Panc1 (cell line): Measurements from ENCODE around the gene NCL. TPM values are rescaled to one million over a fixed set of nuclear protein-coding genes. Genes with fewer than 3 reads are reported as not detected.
"Not testable (repeated sequence)": the region's sequence is repeated elsewhere in the genome, so short reads cannot be mapped to it uniquely, and the experiment has no call there.

ENCODE experiments used
- ATAC-seq: fragments of 200-7000 bp; cut with Tn5 transposase; 2 replicates; pipeline ENCODE4 v1.9.1; 2020; ENCODE audit warnings: mild to moderate bottlenecking, moderate library complexity
- BruUV-seq: library from RNA; stranded (reverse); fragments of 400-500 nt; replicated peaks from 2 replicates; lab custom pipeline; 2021; lab: Mats Ljungman, UMichigan
- CTCF ChIA-PET: fragments of 300-600 bp; sonication (Branson Sonifier 250); formaldehyde crosslinking; loops from one replicate; lab custom pipeline; 2022; ENCODE audit warnings: antibody characterized with exemption; lab: Charles Lee
- POLR2A ChIA-PET: fragments of 300-600 bp; sonication (Branson Sonifier 250); formaldehyde crosslinking; loops from one replicate; lab custom pipeline; 2022; ENCODE audit warnings: antibody characterized with exemption; lab: Charles Lee
- DNase-seq: peaks from one replicate; pipeline ENCODE4 v3.0.0-alpha.2; 2010; ENCODE audit warnings: low read depth, low spot score
- H3K27ac ChIP-seq: 2 replicates; pipeline ENCODE4 v1.5.1; 2011; ENCODE audit warnings: mild to moderate bottlenecking, low read length, inconsistent platforms
- H3K27me3 ChIP-seq: fragments of 200-500 bp; sonication (Bioruptor generic); 2 replicates; pipeline ENCODE4 v1.6.0; 2014; ENCODE audit warnings: low read length, inconsistent platforms; ENCODE audit not compliant: control insufficient read depth, insufficient read depth
- H3K36me3 ChIP-seq: fragments of 200-500 bp; sonication (Bioruptor generic); 2 replicates; pipeline ENCODE4 v1.5.1; 2014; ENCODE audit warnings: inconsistent platforms, mild to moderate bottlenecking, low read length, moderate library complexity; ENCODE audit not compliant: control insufficient read depth, insufficient read depth
- H3K4me1 ChIP-seq: 2 replicates; pipeline ENCODE4 v1.5.1; 2011; ENCODE audit warnings: inconsistent platforms, mild to moderate bottlenecking, low read length, moderate library complexity; ENCODE audit not compliant: control insufficient read depth, insufficient read depth
- H3K4me3 ChIP-seq, 2 experiments: 2 replicates each; pipeline ENCODE4 v1.5.1; 2011 to 2012; ENCODE audit warnings: low read depth in 2 of 2, low read length in 2 of 2, mild to moderate bottlenecking in 2 of 2, inconsistent platforms in 1 of 2, moderate library complexity in 1 of 2
- H3K9me3 ChIP-seq: fragments of 200-500 bp; sonication (Bioruptor generic); 2 replicates; pipeline ENCODE4 v1.5.1; 2014; ENCODE audit warnings: low read depth, mild to moderate bottlenecking, inconsistent platforms, low read length, moderate library complexity; ENCODE audit not compliant: control insufficient read depth, insufficient read depth
- CTCF ChIP-seq: fragments of 450-650 bp; IDR thresholded peaks from 2 replicates; pipeline ENCODE4 v1.5.1; 2017; ENCODE audit warnings: mild to moderate bottlenecking
- POLR2AphosphoS5 ChIP-seq: IDR thresholded peaks from 2 replicates; pipeline ENCODE4 v1.6.1; 2012; ENCODE audit warnings: mild to moderate bottlenecking, low read depth, low read length, moderate library complexity
- REST ChIP-seq, 2 experiments: IDR thresholded peaks; 2 replicates each; pipeline ENCODE4 v1.6.1; 2011 to 2012; ENCODE audit warnings: low read depth in 2 of 2, control low read depth in 1 of 2, low read length in 1 of 2, mild to moderate bottlenecking in 1 of 2, moderate library complexity in 1 of 2; ENCODE audit not compliant: insufficient read depth in 1 of 2
- SIN3A ChIP-seq: IDR thresholded peaks from 2 replicates; pipeline ENCODE4 v1.6.1; 2012; ENCODE audit warnings: low read depth, mild to moderate bottlenecking, low read length, moderate library complexity, borderline replicate concordance; ENCODE audit not compliant: insufficient read depth
- TCF7L2 ChIP-seq: IDR thresholded peaks from 2 replicates; pipeline ENCODE4 v1.6.1; 2011; ENCODE audit warnings: mild to moderate bottlenecking, low read depth, low read length, inconsistent platforms
- in situ Hi-C: cut with HindIII; loops from 2 replicates; pipeline ENCODE4 v1.10.0; 2016; ENCODE audit warnings: low sequenced_read_pairs, low pct_unique_long_range_greater_than_20kb
- intact Hi-C: fragments of 100-400 bp; cut with micrococcal nuclease; formaldehyde crosslinking; loops from one replicate; pipeline ENCODE4 v1.10.0; 2022; ENCODE audit not compliant: unreplicated experiment
- total RNA-seq: library from RNA; stranded (reverse); gene quantifications from one replicate; pipeline ENCODE4 v1.2.1, GENCODE V29; 2021; ENCODE audit not compliant: unreplicated experiment

The NCL gene
- total RNA-seq, 1 experiment from 2014 or later: 778 TPM

GRCh38 chr2:231433990-231434389 lies 30.3 kb downstream of the NCL start:
- no TSS peak for BruUV-seq
- in situ Hi-C loops (no loop called here), intact Hi-C loops (no loop called here)
- no peak for TF ChIP-seq SIN3A
- no peak for TF ChIP-seq REST (IDR thresholded peaks at IDR 0.05; ENCODE audit: insufficient read depth in 1 of 2, low read depth in 2 of 2, low read length in 1 of 2)
- TF ChIP-seq CTCF: no peak
- no peak for TF ChIP-seq TCF7L2
- TF ChIP-seq POLR2AphosphoS5: no peak
- Histone ChIP-seq H3K4me3 (no peak overlapping the region), H3K27ac (no peak overlapping the region), H3K36me3 (no peaks in the 10 kb centered on the region), H3K27me3 (no peaks in the 10 kb centered on the region), H3K4me1 (no peaks in the 10 kb centered on the region), H3K9me3 (peaks cover 5% of the 10 kb centered on the region; the same call in 1 of the 2 replicates)
- no peak for ATAC-seq
- POLR2A ChIA-PET: no interaction called here
- DNase-seq: no peak
- CTCF ChIA-PET: no interaction called here

- ATAC-seq: no peak
- in situ Hi-C loops: no loop called here
- Histone ChIP-seq H3K4me1 (no peaks in the 10 kb centered on the region), H3K4me3 (no peak overlapping the region), H3K36me3 (no peaks in the 10 kb centered on the region), H3K27ac (no peak overlapping the region), H3K9me3 (peaks cover 5% of the 10 kb centered on the region; the same call in 1 of the 2 replicates), H3K27me3 (no peaks in the 10 kb centered on the region)
- no TSS peak for BruUV-seq
- no peak for DNase-seq
- TF ChIP-seq SIN3A (no peak), CTCF (no peak), REST (IDR thresholded peaks at IDR 0.05; ENCODE audit: insufficient read depth in 1 of 2, low read depth in 2 of 2, low read length in 1 of 2) (no peak)
- intact Hi-C loops: no loop called here
- ChIA-PET CTCF (interaction anchor here (0.6 kb wide), 1 partner anchor 185 kb away, joined by 3 read pairs; no protein-coding TSS in a partner anchor), POLR2A (no interaction called here)
Measured at GRCh38 chr2:231431606-231432005, 32.7 kb downstream of the NCL start.

GRCh38 chr2:231430437-231430836 lies 33.8 kb downstream of the NCL start:
- intact Hi-C loops, in situ Hi-C loops, POLR2A ChIA-PET, BruUV-seq, CTCF ChIA-PET, DNase-seq, H3K4me3 ChIP-seq, H3K4me1 ChIP-seq, H3K36me3 ChIP-seq, H3K27ac ChIP-seq, H3K27me3 ChIP-seq, H3K9me3 ChIP-seq, ATAC-seq: not testable (repeated sequence)
